TTC549 (cell line): Measurements from ENCODE around the gene VAMP2.

ENCODE experiments used
- FAIRE-seq: peaks from 2 replicates; lab custom pipeline; 2012; peaks lifted over from hg19 to GRCh38; lab: Jason Lieb, UNC

Gene VAMP2

GRCh38 chr17:8162233-8162996, at the start of gene VAMP2:
VAMP2 (minus strand) TSS chr17:8162948; CDS start chr17:8162879, 69 bp downstream.
- no peak for FAIRE-seq

- FAIRE-seq = no peak
These were observed 48.2 kb upstream of the VAMP2 start for GRCh38 chr17:8210761-8211458.

GRCh38 chr17:8209907-8210760, 47.4 kb upstream of the VAMP2 start, which contains the start of gene AURKB:
AURKB (minus strand) TSS chr17:8210575; CDS start chr17:8210224, 351 bp downstream.
- FAIRE-seq = peak; percentile 95

GRCh38 chr17:8206536-8206935, 43.8 kb upstream of the VAMP2 start:
- no peak for FAIRE-seq

- FAIRE-seq = no peak
These were observed 42.2 kb upstream of the VAMP2 start for GRCh38 chr17:8204761-8205555.

GRCh38 chr17:8192070-8192815, 29.5 kb upstream of the VAMP2 start:
- peak; percentile 84 for FAIRE-seq

GRCh38 chr17:8190506-8190905, 27.8 kb upstream of the VAMP2 start:
- no peak for FAIRE-seq

GRCh38 chr17:8189711-8190477, 27.1 kb upstream of the VAMP2 start, which contains the start of gene BORCS6:
BORCS6 (minus strand) TSS chr17:8190180; CDS start chr17:8190140, 40 bp downstream.
- peak; percentile 85 for FAIRE-seq

- no peak for FAIRE-seq
These were observed 26.4 kb upstream of the VAMP2 start for GRCh38 chr17:8189041-8189710.

- FAIRE-seq = no peak
These were observed 25.6 kb upstream of the VAMP2 start for GRCh38 chr17:8188263-8188839.

GRCh38 chr17:8187517-8188262, 24.9 kb upstream of the VAMP2 start:
- peak; percentile 98 for FAIRE-seq

- peak; percentile 78 for FAIRE-seq
These were observed 24.2 kb upstream of the VAMP2 start for GRCh38 chr17:8186787-8187516.

GRCh38 chr17:8186446-8186786, 23.7 kb upstream of the VAMP2 start:
- FAIRE-seq = no peak

- no peak for FAIRE-seq
These were observed 23.1 kb upstream of the VAMP2 start for GRCh38 chr17:8185582-8186445.

GRCh38 chr17:8176998-8177731, 14.4 kb upstream of the VAMP2 start:
- FAIRE-seq = no peak
